Hematopoietic multipotent progenitor cell treated with erythropoietin and hydrocortisone succinate and interleukin-3 and kit ligand, for 8 days (in vitro differentiated cells): Measurements from ENCODE around the gene DDX19B.
"Not testable (repeated sequence)": the region's sequence is repeated elsewhere in the genome, so short reads cannot be mapped to it uniquely, and the experiment has no call there.

Source experiments
- DNase-seq: peaks from one replicate; pipeline ENCODE4 v3.0.0-alpha.2; 2015

Gene DDX19B

GRCh38 chr16:70289229-70290094 lies 9.5 kb upstream of the DDX19B start, which contains the start of gene AARS1:
TSS of gene AARS1 (minus strand) at chr16:70289506. CDS start at chr16:70282763, 6,743 bp downstream.
- peak; percentile 100 for DNase-seq

- no peak for DNase-seq
These were observed 8.0 kb upstream of the DDX19B start for GRCh38 chr16:70290949-70291519.

GRCh38 chr16:70292148-70292547 lies 6.8 kb upstream of the DDX19B start:
- not testable (repeated sequence) for DNase-seq

GRCh38 chr16:70294385-70295025 lies 4.5 kb upstream of the DDX19B start:
- DNase-seq: no peak

- DNase-seq: no peak
These were observed 3.4 kb upstream of the DDX19B start for GRCh38 chr16:70295634-70296033.

- no peak for DNase-seq
These were observed 2.1 kb downstream of the DDX19B start for GRCh38 chr16:70301121-70301520.

- DNase-seq: no peak
These were observed 3.8 kb downstream of the DDX19B start for GRCh38 chr16:70302745-70303144.

GRCh38 chr16:70304892-70305448 lies 6.0 kb downstream of the DDX19B start:
- DNase-seq: no peak

- no peak for DNase-seq
These were observed 7.9 kb downstream of the DDX19B start for GRCh38 chr16:70306880-70307279.

GRCh38 chr16:70307726-70308125 lies 8.7 kb downstream of the DDX19B start:
- not testable (repeated sequence) for DNase-seq

GRCh38 chr16:70320121-70320520 lies 21.1 kb downstream of the DDX19B start:
- no peak for DNase-seq

GRCh38 chr16:70324998-70325747 lies 26.2 kb downstream of the DDX19B start:
- DNase-seq: no peak

- no peak for DNase-seq
These were observed 32.1 kb downstream of the DDX19B start for GRCh38 chr16:70331091-70331490.

- DNase-seq: no peak
These were observed 32.8 kb downstream of the DDX19B start for GRCh38 chr16:70331588-70332358.

- peak; percentile 20 for DNase-seq
These were observed 33.7 kb downstream of the DDX19B start for GRCh38 chr16:70332728-70333127.

- no peak for DNase-seq
These were observed 38.8 kb downstream of the DDX19B start for GRCh38 chr16:70337814-70338213.

- DNase-seq: no peak
These were observed 42.6 kb downstream of the DDX19B start for GRCh38 chr16:70341600-70341999.

GRCh38 chr16:70342016-70342415 lies 43.0 kb downstream of the DDX19B start:
- DNase-seq: no peak

GRCh38 chr16:70345840-70346239 lies 46.9 kb downstream of the DDX19B start:
- no peak for DNase-seq

GRCh38 chr16:70348991-70349390 lies 50.0 kb downstream of the DDX19B start:
- DNase-seq: no peak

GRCh38 chr16:70349783-70350182 lies 50.8 kb downstream of the DDX19B start:
- DNase-seq: no peak

- peak; percentile 69 for DNase-seq
These were observed 60.6 kb downstream of the DDX19B start for GRCh38 chr16:70359552-70359951.
